ENCODE measurements around the gene ACOXL. TPM values are rescaled to one million over a fixed set of nuclear protein-coding genes. Genes with fewer than 3 reads are reported as not detected.

ACOXL gene
- total RNA-seq, 4 donors from 2014 or later, result not detected

DNA sequence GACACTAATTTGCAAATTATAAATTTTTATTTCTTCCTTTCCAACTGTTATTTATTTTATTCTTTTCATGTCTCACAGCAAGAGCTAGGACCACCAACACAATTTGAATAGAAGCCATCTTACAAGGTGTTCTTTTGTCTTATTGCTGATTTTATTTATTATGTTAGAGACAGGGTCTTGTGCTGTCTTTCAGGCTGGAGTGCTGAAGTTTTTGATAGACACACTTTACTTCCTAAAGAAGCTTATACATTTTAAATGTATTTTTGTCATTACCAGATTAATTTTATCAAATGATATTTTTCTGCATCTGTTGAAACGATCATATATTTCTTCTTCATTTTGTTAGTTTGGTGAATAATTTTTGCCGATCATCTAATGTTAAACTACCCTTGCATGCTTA is 258.1 kb downstream of the ACOXL start:
- no peak overlapping the region for H3K27ac ChIP-seq
- H3K9me3 ChIP-seq, result no peaks in the 10 kb centered on the region
- no peak for TF ChIP-seq POLR2A (IDR thresholded peaks at IDR 0.05)
- TF ChIP-seq, protein P1, sequence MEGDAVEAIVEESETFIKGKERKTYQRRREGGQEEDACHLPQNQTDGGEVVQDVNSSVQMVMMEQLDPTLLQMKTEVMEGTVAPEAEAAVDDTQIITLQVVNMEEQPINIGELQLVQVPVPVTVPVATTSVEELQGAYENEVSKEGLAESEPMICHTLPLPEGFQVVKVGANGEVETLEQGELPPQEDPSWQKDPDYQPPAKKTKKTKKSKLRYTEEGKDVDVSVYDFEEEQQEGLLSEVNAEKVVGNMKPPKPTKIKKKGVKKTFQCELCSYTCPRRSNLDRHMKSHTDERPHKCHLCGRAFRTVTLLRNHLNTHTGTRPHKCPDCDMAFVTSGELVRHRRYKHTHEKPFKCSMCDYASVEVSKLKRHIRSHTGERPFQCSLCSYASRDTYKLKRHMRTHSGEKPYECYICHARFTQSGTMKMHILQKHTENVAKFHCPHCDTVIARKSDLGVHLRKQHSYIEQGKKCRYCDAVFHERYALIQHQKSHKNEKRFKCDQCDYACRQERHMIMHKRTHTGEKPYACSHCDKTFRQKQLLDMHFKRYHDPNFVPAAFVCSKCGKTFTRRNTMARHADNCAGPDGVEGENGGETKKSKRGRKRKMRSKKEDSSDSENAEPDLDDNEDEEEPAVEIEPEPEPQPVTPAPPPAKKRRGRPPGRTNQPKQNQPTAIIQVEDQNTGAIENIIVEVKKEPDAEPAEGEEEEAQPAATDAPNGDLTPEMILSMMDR (IDR thresholded peaks at IDR 0.05), result no peak
- H3K36me3 ChIP-seq, result no peaks in the 10 kb centered on the region
- H3K27me3 ChIP-seq, result peaks cover 0 to 13% (median 0%) of the 10 kb centered on the region in 4 donors
- 82 to 97% methylated on average over 2 of the region's 2 CpGs for WGBS, 2 donors
- intact Hi-C loops (cut with DNase I), result no loop called here
- peaks cover 0 to 14% (median 6%) of the 10 kb centered on the region in 3 donors for H3K4me1 ChIP-seq
- H3K4me3 ChIP-seq, result no peak overlapping the region
- no peak for DNase-seq

- peaks cover 0 to 19% (median 0%) of the 10 kb centered on the region in 4 donors for H3K27me3 ChIP-seq
- no peak overlapping the region for H3K27ac ChIP-seq
- no peak for DNase-seq
- no peaks in the 10 kb centered on the region for H3K9me3 ChIP-seq
- H3K4me3 ChIP-seq, result no peak overlapping the region
- intact Hi-C loops (cut with DNase I), result no loop called here
- WGBS, 2 donors, result 22 to 25% methylated on average over 5 of the region's 5 CpGs
- no peak for TF ChIP-seq POLR2A (IDR thresholded peaks at IDR 0.05)
- TF ChIP-seq, protein P1 (IDR thresholded peaks at IDR 0.05), result no peak
- peaks cover 0 to 14% (median 6%) of the 10 kb centered on the region in 3 donors for H3K4me1 ChIP-seq
- no peaks in the 10 kb centered on the region for H3K36me3 ChIP-seq
Observed at GRCh38 chr2:110991911-110992310, 259.5 kb downstream of the ACOXL start.

GRCh38 chr2:110992886-110993285 is 260.5 kb downstream of the ACOXL start:
- TF ChIP-seq POLR2A (IDR thresholded peaks at IDR 0.05), result no peak
- TF ChIP-seq, protein P1 (IDR thresholded peaks at IDR 0.05), result no peak
- no peaks in the 10 kb centered on the region for H3K36me3 ChIP-seq
- H3K27me3 ChIP-seq, result peaks cover 0 to 23% (median 0%) of the 10 kb centered on the region in 4 donors
- peaks cover 0 to 18% (median 6%) of the 10 kb centered on the region in 3 donors for H3K4me1 ChIP-seq
- no peaks in the 10 kb centered on the region for H3K9me3 ChIP-seq
- no peak overlapping the region for H3K27ac ChIP-seq
- intact Hi-C loops (cut with DNase I), result no loop called here
- 91 to 92% methylated on average over 2 of the region's 2 CpGs for WGBS, 2 donors
- DNase-seq, result no peak
- no peak overlapping the region for H3K4me3 ChIP-seq

DNA sequence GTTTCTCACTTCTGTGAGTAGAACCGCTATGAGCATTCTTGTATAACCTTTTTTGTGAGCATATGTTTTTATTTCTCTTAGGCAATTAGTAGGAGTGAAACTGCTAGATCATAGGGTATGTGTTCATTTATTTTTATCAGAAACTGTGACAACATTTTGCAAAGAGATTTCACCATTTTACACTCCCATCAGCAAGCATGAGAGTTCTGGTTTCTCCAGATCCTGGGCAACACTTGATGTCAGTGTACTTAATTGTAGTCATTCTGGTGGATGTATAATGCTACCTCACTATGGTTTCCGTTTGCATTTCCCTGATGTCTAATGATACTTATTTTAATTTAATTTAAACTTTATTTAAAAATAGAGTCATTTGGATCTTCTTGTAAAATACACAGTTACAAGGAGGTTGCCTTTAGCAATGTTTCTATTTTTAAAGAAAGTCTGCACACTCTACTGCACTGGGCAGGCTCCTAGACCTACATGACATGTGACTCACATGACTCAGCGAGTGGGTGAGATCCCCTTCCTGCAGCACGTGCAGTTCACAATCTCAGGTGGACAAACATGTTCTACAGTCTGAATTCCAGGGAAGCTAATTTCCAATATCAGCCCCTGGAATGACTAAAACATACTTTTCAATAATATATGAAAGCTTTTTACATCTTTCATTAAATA is 261.3 kb downstream of the ACOXL start:
- TF ChIP-seq, protein P1 (IDR thresholded peaks at IDR 0.05), result no peak
- TF ChIP-seq POLR2A (IDR thresholded peaks at IDR 0.05), result no peak
- H3K27ac ChIP-seq, result no peak overlapping the region
- DNase-seq, result no peak
- WGBS, 2 donors, result 33 to 37% methylated on average over 4 of the region's 4 CpGs
- H3K4me1 ChIP-seq, result peaks cover 0 to 18% (median 6%) of the 10 kb centered on the region in 3 donors
- intact Hi-C loops (cut with DNase I), result no loop called here
- peaks cover 0 to 23% (median 0%) of the 10 kb centered on the region in 4 donors for H3K27me3 ChIP-seq
- no peaks in the 10 kb centered on the region for H3K9me3 ChIP-seq
- H3K36me3 ChIP-seq, result no peaks in the 10 kb centered on the region
- H3K4me3 ChIP-seq, result no peak overlapping the region

GRCh38 chr2:110994250-110994961 is 262.0 kb downstream of the ACOXL start:
- Histone ChIP-seq H3K4me3 (no peak overlapping the region), H3K27me3 (peaks cover 0 to 26% (median 0%) of the 10 kb centered on the region in 4 donors), H3K9me3 (no peaks in the 10 kb centered on the region), H3K27ac (no peak overlapping the region), H3K4me1 (peaks cover 0 to 18% (median 6%) of the 10 kb centered on the region in 3 donors), H3K36me3 (no peaks in the 10 kb centered on the region)
- intact Hi-C loops (cut with DNase I), result no loop called here
- no peak for DNase-seq
- TF ChIP-seq, protein P1 (IDR thresholded peaks at IDR 0.05), result no peak
- TF ChIP-seq POLR2A (IDR thresholded peaks at IDR 0.05), result no peak
- 14 to 22% methylated on average over 5 of the region's 5 CpGs for WGBS, 2 donors

Measured in esophagus squamous epithelium (tissue), 5 donors.